IMR-90 (cell line): ENCODE results near the gene ANKRD2. TPM values are rescaled to one million over a fixed set of nuclear protein-coding genes. Genes with fewer than 3 reads are reported as not detected.

ENCODE experiments used
- ATAC-seq: fragments of 200-7000 bp; cut with Tn5 transposase; 2 replicates; pipeline ENCODE4 v1.9.1; 2020; ENCODE audit warnings: low read depth, mild to moderate bottlenecking, moderate library complexity
- BruUV-seq: library from RNA; stranded (reverse); fragments of 400-500 nt; replicated peaks from 2 replicates; lab custom pipeline; 2021; lab: Mats Ljungman, UMichigan
- CTCF ChIA-PET: fragments of 300-600 bp; formaldehyde crosslinking; extraction: SDS; loops from one replicate; lab custom pipeline; 2021; ENCODE audit warnings: antibody characterized with exemption; lab: Yijun Ruan, JAX
- POLR2A ChIA-PET: fragments of 300-600 bp; sonication (Branson Sonifier 250); formaldehyde crosslinking; loops from one replicate; lab custom pipeline; 2022; ENCODE audit warnings: antibody characterized with exemption; ENCODE audit not compliant: unreplicated experiment; lab: Charles Lee
- DNase-seq: peaks from one replicate; pipeline ENCODE4 v3.0.0; 2013
- H2AFZ ChIP-seq: replicated peaks from 2 replicates; pipeline ENCODE3; 2013; ENCODE audit warnings: low read length, mild to moderate bottlenecking; ENCODE audit not compliant: poor library complexity
- H2AK5ac ChIP-seq: 2 replicates; pipeline ENCODE4 v1.6.1; 2013; ENCODE audit warnings: low read depth, low read length, inconsistent platforms
- H2AK9ac ChIP-seq: replicated peaks from 2 replicates; pipeline ENCODE3; 2013; ENCODE audit warnings: mild to moderate bottlenecking, low read depth, low read length, moderate library complexity; ENCODE audit not compliant: poor library complexity
- H2BK120ac ChIP-seq: 2 replicates; pipeline ENCODE4 v1.6.1; 2013; ENCODE audit warnings: low read depth, low read length, inconsistent platforms
- H2BK15ac ChIP-seq: 3 replicates; pipeline ENCODE4 v1.6.1; 2013; ENCODE audit warnings: low read depth, low read length, inconsistent platforms
- H2BK20ac ChIP-seq: 2 replicates; pipeline ENCODE4 v1.6.1; 2013; ENCODE audit warnings: low read depth, mild to moderate bottlenecking, inconsistent platforms, low read length, moderate library complexity
- H2BK5ac ChIP-seq: 2 replicates; pipeline ENCODE4 v1.6.1; 2013; ENCODE audit warnings: mild to moderate bottlenecking, low read depth, low read length, inconsistent platforms; ENCODE audit not compliant: poor library complexity, severe bottlenecking
- H3K14ac ChIP-seq: replicated peaks from 2 replicates; pipeline ENCODE4 v1.6.1; 2013; ENCODE audit warnings: low read depth, low read length, inconsistent platforms
- H3K18ac ChIP-seq: 2 replicates; pipeline ENCODE4 v1.6.1; 2013; ENCODE audit warnings: low read depth, low read length, control low read depth
- H3K23ac ChIP-seq: 2 replicates; pipeline ENCODE4 v1.6.1; 2013; ENCODE audit warnings: low read depth, low read length, inconsistent platforms
- H3K27ac ChIP-seq: 2 replicates; pipeline ENCODE4 v1.5.1; 2013; ENCODE audit warnings: mild to moderate bottlenecking, control low read depth, low read length; ENCODE audit not compliant: insufficient read depth
- H3K27me3 ChIP-seq: 2 replicates; pipeline ENCODE4 v1.6.1; 2013; ENCODE audit warnings: low read length; ENCODE audit not compliant: control insufficient read depth, insufficient read depth
- H3K36me3 ChIP-seq: 2 replicates; pipeline ENCODE4 v1.6.1; 2013; ENCODE audit warnings: low read length, mixed read lengths; ENCODE audit not compliant: control insufficient read depth, insufficient read depth
- H3K4ac ChIP-seq: 2 replicates; pipeline ENCODE4 v1.6.1; 2013; ENCODE audit warnings: low read depth, low read length, inconsistent platforms
- H3K4me1 ChIP-seq: 2 replicates; pipeline ENCODE4 v1.6.1; 2013; ENCODE audit warnings: low read length, mixed read lengths; ENCODE audit not compliant: control insufficient read depth, insufficient read depth
- H3K4me2 ChIP-seq: 2 replicates; pipeline ENCODE4 v1.6.1; 2013; ENCODE audit warnings: low read depth, mild to moderate bottlenecking, control low read depth, low read length, moderate library complexity
- H3K4me3 ChIP-seq: 2 replicates; pipeline ENCODE4 v1.5.1; 2013; ENCODE audit warnings: low read depth, mild to moderate bottlenecking, control low read depth, low read length, moderate library complexity; ENCODE audit not compliant: insufficient read depth
- H3K56ac ChIP-seq: 2 replicates; pipeline ENCODE4 v1.6.1; 2013; ENCODE audit warnings: low read length, inconsistent platforms; ENCODE audit not compliant: insufficient read depth; ENCODE audit errors: extremely low read depth
- H3K79me1 ChIP-seq, 2 experiments: 2 replicates each; pipeline ENCODE4 v1.6.1; 2013; ENCODE audit warnings: low read length in 2 of 2, inconsistent platforms in 1 of 2, low read depth in 1 of 2
- H3K9ac ChIP-seq: 2 replicates; pipeline ENCODE4 v1.6.1; 2013; ENCODE audit warnings: low read depth, low read length, control low read depth
- H3K9me1 ChIP-seq: 2 replicates; pipeline ENCODE4 v1.6.1; 2013; ENCODE audit warnings: low read length, inconsistent platforms; ENCODE audit not compliant: insufficient read depth
- H3K9me3 ChIP-seq: 2 replicates; pipeline ENCODE4 v1.6.1; 2013; ENCODE audit warnings: low read length; ENCODE audit not compliant: control insufficient read depth, insufficient read depth
- H4K20me1 ChIP-seq: 2 replicates; pipeline ENCODE4 v1.6.1; 2013; ENCODE audit warnings: low read length, inconsistent platforms; ENCODE audit not compliant: insufficient read depth
- H4K5ac ChIP-seq: 2 replicates; pipeline ENCODE4 v1.6.1; 2013; ENCODE audit warnings: mild to moderate bottlenecking, low read depth, low read length, control low read depth
- H4K8ac ChIP-seq, 2 experiments: 2 replicates each; pipeline ENCODE4 v1.6.1; 2013; ENCODE audit warnings: low read depth in 2 of 2, low read length in 2 of 2, control low read depth in 1 of 2, inconsistent platforms in 1 of 2
- H4K91ac ChIP-seq: 2 replicates; pipeline ENCODE4 v1.6.1; 2013; ENCODE audit warnings: low read depth, low read length, inconsistent platforms; ENCODE audit not compliant: insufficient read depth
- FOS ChIP-seq: fragments of 150-350 bp; IDR thresholded peaks from 2 replicates; pipeline ENCODE4 v1.6.1; 2016; ENCODE audit warnings: low read depth, low read length
- MAFK ChIP-seq: IDR thresholded peaks from 2 replicates; pipeline ENCODE4 v1.6.1; 2012; ENCODE audit warnings: low read depth, low read length, improper control_type of control experiment
- WGBS, 2 experiments: methylation state at CpG; one replicate each; pipeline versions ENCODE4 v1.1.5 to v1.1.7; 2013; ENCODE audit warnings: missing lambda C conversion rate in 2 of 2; ENCODE audit not compliant: insufficient read length in 1 of 2; ENCODE audit errors: extremely low coverage in 2 of 2; 5-methylcytosine and 5-hydroxymethylcytosine counted together
- dilution Hi-C: fragments of 300-500 bp; cut with HindIII; formaldehyde crosslinking; loops from one replicate; pipeline ENCODE4 v1.14.3; 2018; ENCODE audit warnings: low sequenced_read_pairs; ENCODE audit not compliant: unreplicated experiment
- in situ Hi-C: fragments of 300-500 bp; cut with MboI; formaldehyde crosslinking; loops from 3 replicates; pipeline ENCODE4 v1.14.3; 2019; ENCODE audit warnings: low sequenced_read_pairs, inconsistent platforms, mixed read lengths
- intact Hi-C: fragments of 100-400 bp; cut with micrococcal nuclease; formaldehyde crosslinking; loops from 2 replicates; pipeline ENCODE4 v1.10.0; 2022
- polyA plus RNA-seq, 3 experiments: library from polyadenylated mRNA; depleted of rRNA; stranded (reverse); fragments of >200 nt; gene quantifications; 2 replicates each; pipeline ENCODE4 v1.2.3, GENCODE V29; 2012; ENCODE audit warnings: low replicate concordance in 1 of 3
- total RNA-seq: library from RNA; depleted of rRNA; stranded (reverse); fragments of >200 nt; gene quantifications from 2 replicates; pipeline ENCODE4 v1.2.3, GENCODE V29; 2012

ANKRD2 gene
- total and polyA plus RNA-seq, 2 of the 4 experiments (the other 2 are of a cell fraction): 0.36 to 0.65 TPM

GRCh38 chr10:97538411-97538810 is 34.2 kb upstream of the ANKRD2 start:
- Histone ChIP-seq H3K18ac (0 out of 2 replicates have a peak overlapping the region, but pooled peaks have one; percentile 0), H3K27ac (peak overlapping the region; percentile 16), H3K9me3 (no peaks in the 10 kb centered on the region), H3K14ac (peak overlapping the region; percentile 91), H4K8ac (peak overlapping the region in 1 of 2 experiments; percentile 16; a peak in 3 of 4 replicates), H2BK120ac (peak overlapping the region; percentile 81), H3K4me3 (no peak overlapping the region), H3K27me3 (no peaks in the 10 kb centered on the region), H3K79me1 (peaks cover 13 to 73% of the 10 kb centered on the region in 2 experiments), H4K5ac (no peak overlapping the region; the same call in 1 of the 2 replicates), H3K4ac (peak overlapping the region; percentile 23), H3K23ac (0 out of 2 replicates have a peak overlapping the region, but pooled peaks have one; percentile 11), H2BK15ac (no peak overlapping the region), H4K20me1 (peaks cover 7% of the 10 kb centered on the region), H3K9me1 (peaks cover 29% of the 10 kb centered on the region), H3K36me3 (no peaks in the 10 kb centered on the region), H4K91ac (0 out of 2 replicates have a peak overlapping the region, but pooled peaks have one; percentile 75), H2AFZ (no peak overlapping the region), H3K4me2 (peak overlapping the region; percentile 12; the same call in 1 of the 2 replicates), H3K4me1 (peaks cover 36% of the 10 kb centered on the region), H2BK5ac (peak overlapping the region; percentile 75), H2AK9ac (peak overlapping the region; percentile 26), H2AK5ac (peak overlapping the region; percentile 68; the same call in 1 of the 2 replicates), H3K56ac (peak overlapping the region; percentile 22; the same call in 1 of the 2 replicates), H2BK20ac (peak overlapping the region; percentile 48), H3K9ac (no peak overlapping the region)
- intact Hi-C loops: no loop called here
- ChIA-PET CTCF (interaction anchor here (0.6 kb wide), 1 partner anchor 103 kb away, joined by 3 read pairs; no protein-coding TSS in a partner anchor), POLR2A (no interaction called here)
- BruUV-seq: no TSS peak
- ATAC-seq (no peak), DNase-seq (peak; percentile 60)
- 12% methylated on average over 4 of the region's 4 CpGs; no CpG with 5 or more reads in 1 of the 2 experiments for WGBS, 2 experiments
- no peak for TF ChIP-seq MAFK
- peak; percentile 39; the same call in 1 of the 2 replicates for TF ChIP-seq FOS
- in situ Hi-C loops: no loop called here
- dilution Hi-C loops: no loop called here
